Muscle of arm (tissue), 12 donors: ENCODE results near the gene FAM3A. TPM values are rescaled to one million over a fixed set of nuclear protein-coding genes. Genes with fewer than 3 reads are reported as not detected.

Experiments
- DNase-seq: peaks from one replicate; pipeline ENCODE4 v3.0.0-alpha.2; 2013
- polyA plus RNA-seq, 12 donors: library from polyadenylated mRNA; unstranded; fragments of 120-200 nt; gene quantifications; one replicate each; pipeline ENCODE4 v1.2.1, GENCODE V29; 2013; ENCODE audit not compliant: insufficient read length in 12 of 12

Gene FAM3A
- polyA plus RNA-seq, 12 donors: 19.6 to 87.7 (median 25.8) TPM; not detected in 1

GRCh38 chrX:154463611-154464220, 52.3 kb downstream of the FAM3A start:
- DNase-seq: no peak

DNA sequence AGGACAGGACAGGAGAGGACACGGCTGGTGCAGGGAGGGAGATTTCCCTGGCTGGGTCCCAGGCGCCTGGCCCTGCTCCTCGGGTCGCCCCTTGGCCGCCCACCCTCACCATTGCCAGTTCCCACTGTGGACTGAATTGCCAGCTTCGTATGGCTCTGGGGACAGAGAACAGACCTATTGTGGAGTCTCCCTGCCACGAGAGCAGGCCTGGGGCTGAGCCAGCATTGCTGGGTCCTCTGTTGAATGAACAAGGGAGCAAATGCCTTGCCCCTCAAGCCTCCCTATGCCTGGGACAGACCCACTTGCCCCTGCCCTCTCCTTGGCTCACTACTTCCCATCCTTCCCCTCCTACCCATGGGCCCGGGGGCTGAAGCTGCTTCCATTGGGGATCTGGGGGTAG, 53.6 kb downstream of the FAM3A start:
- no peak for DNase-seq

DNA sequence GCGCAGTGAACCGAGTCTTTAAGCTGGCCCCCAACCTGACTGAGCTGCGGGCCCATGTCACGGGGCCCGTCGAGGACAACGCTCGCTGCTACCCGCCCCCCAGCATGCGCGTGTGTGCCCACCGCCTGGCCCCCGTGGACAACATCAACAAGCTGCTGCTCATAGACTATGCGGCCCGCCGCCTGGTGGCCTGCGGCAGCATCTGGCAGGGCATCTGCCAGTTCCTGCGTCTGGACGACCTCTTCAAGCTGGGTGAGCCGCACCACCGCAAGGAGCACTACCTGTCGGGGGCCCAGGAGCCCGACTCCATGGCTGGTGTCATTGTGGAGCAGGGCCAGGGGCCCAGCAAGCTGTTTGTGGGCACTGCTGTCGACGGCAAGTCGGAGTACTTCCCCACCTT, 55.7 kb downstream of the FAM3A start:
- DNase-seq: no peak

GRCh38 chrX:154459832-154460231, 56.2 kb downstream of the FAM3A start:
- DNase-seq: no peak

DNA sequence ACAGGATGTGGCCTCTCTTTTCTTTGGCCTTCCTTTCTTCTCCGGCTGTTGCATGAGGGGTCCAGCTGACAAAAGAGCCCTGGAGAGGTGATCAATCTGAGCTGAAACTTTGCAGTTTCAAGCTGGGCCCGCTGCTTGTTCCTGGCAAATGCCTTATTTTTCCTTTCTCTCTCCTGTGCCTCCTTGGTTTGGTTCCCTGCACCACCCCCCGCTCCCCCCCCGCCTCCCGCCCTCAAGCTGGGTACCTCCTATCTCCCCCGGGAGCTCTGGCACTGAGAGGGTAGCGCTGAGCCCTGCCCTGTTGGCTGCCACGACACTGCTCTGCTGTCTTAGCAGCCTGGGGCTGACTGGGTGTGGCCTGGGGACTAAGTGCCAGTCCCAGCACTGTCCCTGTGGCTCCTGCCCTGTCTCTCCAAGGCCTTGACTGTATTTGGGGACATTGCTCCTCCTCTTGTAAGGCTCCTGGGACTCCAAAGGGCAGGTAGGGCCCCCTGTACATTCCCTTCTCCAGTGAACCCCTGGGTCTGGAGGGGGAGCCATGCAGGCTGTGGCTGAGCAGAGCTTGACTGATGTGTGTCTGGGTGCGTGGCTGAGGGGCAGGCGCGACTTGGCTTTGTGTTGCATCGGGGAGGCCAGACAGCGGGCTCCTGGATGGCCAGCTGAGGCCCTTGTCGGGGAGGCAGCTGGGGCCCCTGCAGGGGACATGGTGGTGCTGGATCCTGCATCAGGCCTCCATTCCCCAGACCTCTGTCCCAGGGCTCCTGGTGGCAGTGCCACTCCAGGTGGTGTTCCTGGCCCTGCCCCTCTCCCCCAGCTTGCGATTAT, 56.9 kb downstream of the FAM3A start:
- no peak for DNase-seq

GRCh38 chrX:154458116-154458953, 57.7 kb downstream of the FAM3A start, which contains the start of gene PLXNA3:
Gene PLXNA3, plus strand, starts transcription at chrX:154458281. Its CDS starts 1,903 bp downstream, at chrX:154460184.
- DNase-seq: no peak

DNA sequence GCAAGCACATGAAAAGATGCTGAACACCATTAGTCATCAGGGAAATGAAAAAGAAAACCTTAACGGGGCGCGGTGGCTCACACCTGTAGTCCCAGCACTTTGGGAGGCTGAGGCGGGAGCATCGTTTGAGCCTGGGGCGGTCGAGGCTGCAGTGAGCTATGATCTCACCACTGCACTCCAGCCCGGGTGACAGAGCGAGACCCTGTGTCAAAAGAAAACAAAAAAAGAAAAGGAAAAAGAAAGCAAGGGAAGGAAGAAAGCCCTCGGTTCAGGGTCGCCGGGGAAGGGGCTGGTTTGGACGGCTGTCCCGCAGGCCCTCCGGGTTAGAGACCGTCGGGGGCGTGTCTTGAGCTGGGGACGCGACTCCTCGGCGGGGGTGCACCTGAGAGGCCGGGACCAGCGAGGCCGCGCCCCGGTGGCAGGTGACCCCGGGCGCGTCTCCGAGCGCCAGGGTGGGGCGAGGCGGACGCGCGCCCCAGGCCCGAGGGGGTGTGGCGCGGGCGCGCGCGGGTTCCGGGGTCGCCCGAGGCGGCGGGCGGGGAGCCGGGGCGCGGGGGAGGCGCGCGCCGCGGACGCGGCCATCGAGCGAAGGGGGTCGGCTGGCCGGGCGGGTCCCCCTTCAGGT, 58.4 kb downstream of the FAM3A start:
- DNase-seq: no peak

Other genes starting within 250 kb of the FAM3A start
- not detected for gene TEX28, start 221.1 kb downstream of the FAM3A start, polyA plus RNA-seq
- gene TKTL1, start 220.4 kb downstream of the FAM3A start, polyA plus RNA-seq: under 1 TPM in 10 of 12 donors, not detected in 2; 0.08 to 0.63 (median 0.35) TPM
- gene FLNA, start 141.6 kb downstream of the FAM3A start, polyA plus RNA-seq: 100 to 1,000 TPM in 11 of 12 donors, 10 to 100 TPM in 1; 54.4 to 509 (median 215) TPM
- 100 to 1,000 TPM in 1 of 12 donors, 10 to 100 TPM in 10, not detected in 1; 36.2 to 121 (median 46.3) TPM for gene EMD, start 136.9 kb downstream of the FAM3A start, polyA plus RNA-seq
- 1,000 to 10,000 TPM; 1,129 to 5,997 (median 5,399) TPM for gene RPL10, start 117.9 kb downstream of the FAM3A start, polyA plus RNA-seq
- gene DNASE1L1, start 107.0 kb downstream of the FAM3A start, polyA plus RNA-seq: 10 to 100 TPM in 11 of 12 donors, not detected in 1; 14.4 to 51.4 (median 34.6) TPM
- 10 to 100 TPM in 11 of 12 donors, not detected in 1; 20.0 to 36.3 (median 25.5) TPM for gene TAFAZZIN, start 104.7 kb downstream of the FAM3A start, polyA plus RNA-seq
- gene ATP6AP1, start 87.6 kb downstream of the FAM3A start, polyA plus RNA-seq: 10 to 100 TPM in 11 of 12 donors, not detected in 1; 53.5 to 75.1 (median 59.0) TPM
- gene GDI1, start 79.1 kb downstream of the FAM3A start, polyA plus RNA-seq: 100 to 1,000 TPM in 2 of 12 donors, 10 to 100 TPM in 9, not detected in 1; 70.4 to 137 (median 83.8) TPM
- 10 to 100 TPM in 11 of 12 donors, not detected in 1; 47.6 to 88.9 (median 54.2) TPM for gene FAM50A, start 72.1 kb downstream of the FAM3A start, polyA plus RNA-seq
- 10 to 100 TPM in 10 of 12 donors, 1 to 10 TPM in 1, not detected in 1; 6.7 to 67.7 (median 38.3) TPM for gene PLXNA3, start 58.0 kb downstream of the FAM3A start, polyA plus RNA-seq
- 10 to 100 TPM in 7 of 12 donors, 1 to 10 TPM in 4, not detected in 1; 6.6 to 21.3 (median 10.2) TPM for gene LAGE3, start 37.0 kb downstream of the FAM3A start, polyA plus RNA-seq
- gene UBL4A, start 29.6 kb downstream of the FAM3A start, polyA plus RNA-seq: 10 to 100 TPM in 11 of 12 donors, not detected in 1; 16.7 to 29.2 (median 21.2) TPM
- 10 to 100 TPM in 7 of 12 donors, 1 to 10 TPM in 4, not detected in 1; 9.6 to 20.6 (median 11.8) TPM for gene SLC10A3, start 25.6 kb downstream of the FAM3A start, polyA plus RNA-seq
- gene G6PD, start 30.6 kb upstream of the FAM3A start, polyA plus RNA-seq: 10 to 100 TPM in 8 of 12 donors, 1 to 10 TPM in 3, not detected in 1; 8.5 to 41.0 (median 11.9) TPM
- gene IKBKG, start 31.4 kb upstream of the FAM3A start, polyA plus RNA-seq: 10 to 100 TPM in 10 of 12 donors, 1 to 10 TPM in 1, not detected in 1; 9.6 to 16.6 (median 12.3) TPM
- gene CTAG1A, start 68.9 kb upstream of the FAM3A start, polyA plus RNA-seq: not detected
- gene CTAG1B, start 103.0 kb upstream of the FAM3A start, polyA plus RNA-seq: not detected
- gene CTAG2, start 137.3 kb upstream of the FAM3A start, polyA plus RNA-seq: not detected
- gene GAB3, start 234.8 kb upstream of the FAM3A start, polyA plus RNA-seq: 10 to 100 TPM in 1 of 12 donors, 1 to 10 TPM in 10, not detected in 1; 3.9 to 17.1 (median 6.4) TPM
- gene DKC1, start 246.6 kb upstream of the FAM3A start, polyA plus RNA-seq: 10 to 100 TPM in 11 of 12 donors, not detected in 1; 30.7 to 73.0 (median 39.4) TPM